HEK293 (cell line): Measurements from ENCODE around the gene ALOXE3.

ENCODE experiments used
- AEBP2 ChIP-seq: fragments of 450-650 bp; formaldehyde crosslinking; IDR thresholded peaks from 2 replicates; pipeline ENCODE4 v1.5.1; 2016; ENCODE audit warnings: missing biosample characterization, missing genetic modification characterization, borderline replicate concordance
- GLIS1 ChIP-seq: fragments of 450-650 bp; formaldehyde crosslinking; IDR thresholded peaks from 2 replicates; pipeline ENCODE4 v1.5.1; 2016; ENCODE audit warnings: missing biosample characterization, missing genetic modification characterization
- KLF16 ChIP-seq: fragments of 450-650 bp; formaldehyde crosslinking; IDR thresholded peaks from 2 replicates; pipeline ENCODE4 v1.5.1; 2017; ENCODE audit warnings: missing biosample characterization, missing genetic modification characterization
- MEIS1 ChIP-seq: sonication (generic); formaldehyde crosslinking; IDR thresholded peaks from 2 replicates; pipeline ENCODE4 v1.8.1; 2022; ENCODE audit warnings: missing genetic modification reagents, mild to moderate bottlenecking, borderline replicate concordance
- OSR2 ChIP-seq: fragments of 450-650 bp; formaldehyde crosslinking; IDR thresholded peaks from 2 replicates; pipeline ENCODE4 v1.5.1; 2016; ENCODE audit warnings: missing biosample characterization, missing genetic modification characterization
- OVOL3 ChIP-seq: fragments of 450-650 bp; formaldehyde crosslinking; IDR thresholded peaks from 2 replicates; pipeline ENCODE4 v1.5.1; 2016; ENCODE audit warnings: missing biosample characterization, missing genetic modification characterization
- PATZ1 ChIP-seq: fragments of 450-650 bp; formaldehyde crosslinking; IDR thresholded peaks from 2 replicates; pipeline ENCODE4 v1.5.1; 2016; ENCODE audit warnings: missing biosample characterization, missing genetic modification characterization
- SP7 ChIP-seq: fragments of 450-650 bp; formaldehyde crosslinking; IDR thresholded peaks from 2 replicates; pipeline ENCODE4 v1.5.1; 2016; ENCODE audit warnings: missing biosample characterization, missing genetic modification characterization
- YY2 ChIP-seq: fragments of 450-650 bp; formaldehyde crosslinking; IDR thresholded peaks from 2 replicates; pipeline ENCODE4 v1.5.1; 2016; ENCODE audit warnings: missing biosample characterization, missing genetic modification characterization
- ZBTB10 ChIP-seq: fragments of 450-650 bp; formaldehyde crosslinking; IDR thresholded peaks from 2 replicates; pipeline ENCODE4 v1.5.1; 2016; ENCODE audit warnings: missing biosample characterization, missing genetic modification characterization
- ZBTB48 ChIP-seq: fragments of 450-650 bp; formaldehyde crosslinking; IDR thresholded peaks from 2 replicates; pipeline ENCODE4 v1.5.1; 2016; ENCODE audit warnings: missing biosample characterization, missing genetic modification characterization
- ZBTB7A ChIP-seq: fragments of 450-650 bp; formaldehyde crosslinking; IDR thresholded peaks from 2 replicates; pipeline ENCODE4 v1.5.1; 2016; ENCODE audit warnings: low read depth, missing biosample characterization, missing genetic modification characterization
- ZBTB8A ChIP-seq: fragments of 450-650 bp; formaldehyde crosslinking; IDR thresholded peaks from 2 replicates; pipeline ENCODE4 v1.5.1; 2016; ENCODE audit warnings: missing biosample characterization, missing genetic modification characterization
- ZFHX2 ChIP-seq: fragments of 450-650 bp; formaldehyde crosslinking; conservative IDR thresholded peaks from 2 replicates; pipeline ENCODE4 v1.5.1; 2016; ENCODE audit warnings: missing biosample characterization, missing genetic modification characterization
- ZNF2 ChIP-seq: fragments of 450-650 bp; formaldehyde crosslinking; IDR thresholded peaks from 2 replicates; pipeline ENCODE4 v1.5.1; 2016; ENCODE audit warnings: missing biosample characterization, missing genetic modification characterization
- ZNF211 ChIP-seq: fragments of 450-650 bp; formaldehyde crosslinking; IDR thresholded peaks from 2 replicates; pipeline ENCODE4 v1.5.1; 2016; ENCODE audit warnings: low read depth, missing biosample characterization, missing genetic modification characterization
- ZNF335 ChIP-seq: fragments of 450-650 bp; formaldehyde crosslinking; conservative IDR thresholded peaks from 2 replicates; pipeline ENCODE4 v1.5.1; 2016; ENCODE audit warnings: missing biosample characterization, missing genetic modification characterization
- ZNF366 ChIP-seq: fragments of 450-650 bp; formaldehyde crosslinking; conservative IDR thresholded peaks from 2 replicates; pipeline ENCODE4 v1.5.1; 2016; ENCODE audit warnings: missing biosample characterization, missing genetic modification characterization
- ZNF416 ChIP-seq: fragments of 450-650 bp; formaldehyde crosslinking; IDR thresholded peaks from 2 replicates; pipeline ENCODE4 v1.5.1; 2016; ENCODE audit warnings: missing biosample characterization, missing genetic modification characterization
- ZNF423 ChIP-seq: fragments of 450-650 bp; formaldehyde crosslinking; IDR thresholded peaks from 2 replicates; pipeline ENCODE4 v1.5.1; 2016; ENCODE audit warnings: missing biosample characterization, missing genetic modification characterization
- ZNF624 ChIP-seq: fragments of 450-650 bp; formaldehyde crosslinking; IDR thresholded peaks from 2 replicates; pipeline ENCODE4 v1.5.1; 2017; ENCODE audit warnings: missing biosample characterization, missing genetic modification characterization
- ZNF639 ChIP-seq: fragments of 450-650 bp; formaldehyde crosslinking; IDR thresholded peaks from 2 replicates; pipeline ENCODE4 v1.5.1; 2016; ENCODE audit warnings: missing biosample characterization, missing genetic modification characterization
- ZNF660 ChIP-seq: fragments of 450-650 bp; IDR thresholded peaks from 2 replicates; pipeline ENCODE4 v1.5.1; 2018; ENCODE audit warnings: missing biosample characterization, mild to moderate bottlenecking, missing genetic modification characterization
- ZNF692 ChIP-seq: fragments of 450-650 bp; formaldehyde crosslinking; IDR thresholded peaks from 2 replicates; pipeline ENCODE4 v1.5.1; 2016; ENCODE audit warnings: missing biosample characterization, missing genetic modification characterization
- ZNF768 ChIP-seq: fragments of 450-650 bp; formaldehyde crosslinking; IDR thresholded peaks from 2 replicates; pipeline ENCODE4 v1.5.1; 2018; ENCODE audit warnings: missing biosample characterization, mild to moderate bottlenecking, missing genetic modification characterization
- ZNF776 ChIP-seq: fragments of 450-650 bp; formaldehyde crosslinking; IDR thresholded peaks from 2 replicates; pipeline ENCODE4 v1.5.0; 2017; ENCODE audit warnings: missing biosample characterization, missing genetic modification characterization, borderline replicate concordance
- ZNF843 ChIP-seq: fragments of 450-650 bp; formaldehyde crosslinking; IDR thresholded peaks from 2 replicates; pipeline ENCODE4 v1.5.1; 2016; ENCODE audit warnings: missing biosample characterization, missing genetic modification characterization
- ZXDB ChIP-seq: fragments of 450-650 bp; formaldehyde crosslinking; IDR thresholded peaks from 2 replicates; pipeline ENCODE4 v1.5.1; 2016; ENCODE audit warnings: missing biosample characterization, missing genetic modification characterization

The ALOXE3 gene

GRCh38 chr17:8079291-8080207 is 38.8 kb downstream of the ALOXE3 start (continued):
- TF ChIP-seq ZNF660 = peak; percentile 76
- peak; percentile 71 for TF ChIP-seq SP7 (tag by site-specific recombination)
- TF ChIP-seq ZBTB8A = peak; percentile 89
- 0 out of 2 replicates have a peak, but pooled peaks have one; percentile 27 for TF ChIP-seq ZNF639
- no peak for TF ChIP-seq ZNF776
- peak; percentile 85 for TF ChIP-seq ZBTB10 (tag by site-specific recombination)
- peak; percentile 81 for TF ChIP-seq PATZ1
- TF ChIP-seq ZNF366 = 0 out of 2 replicates have a peak, but pooled peaks have one; percentile 16
- TF ChIP-seq YY2 (tag by site-specific recombination) = peak; percentile 67
- no peak for TF ChIP-seq ZNF211 (tag by site-specific recombination)
- 0 out of 2 replicates have a peak, but pooled peaks have one; percentile 45 for TF ChIP-seq KLF16
- TF ChIP-seq ZNF843 (tag by site-specific recombination) = peak; percentile 31; the same call in 1 of the 2 replicates
- no peak; the same call in 1 of the 2 replicates for TF ChIP-seq OSR2 (tag by site-specific recombination)
- TF ChIP-seq ZNF624 (tag by site-specific recombination) = 0 out of 2 replicates have a peak, but pooled peaks have one; percentile 23
- peak; percentile 25 for TF ChIP-seq ZBTB48 (tag by site-specific recombination)
- peak; percentile 98 for TF ChIP-seq ZNF416 (tag by site-specific recombination)
- TF ChIP-seq GLIS1 (tag by site-specific recombination) = peak; percentile 45
- TF ChIP-seq MEIS1 (CRISPR knock-in tag) = 0 out of 2 replicates have a peak, but pooled peaks have one; percentile 21
- TF ChIP-seq OVOL3 (tag by site-specific recombination) = peak; percentile 53; the same call in 1 of the 2 replicates
- TF ChIP-seq ZNF2 (tag by site-specific recombination) = peak; percentile 62
- no peak for TF ChIP-seq AEBP2
- no peak for TF ChIP-seq ZNF768
- no peak; the same call in 1 of the 2 replicates for TF ChIP-seq ZFHX2 (tag by site-specific recombination)
- TF ChIP-seq ZNF335 (tag by site-specific recombination) = peak; percentile 90
- peak; percentile 66 for TF ChIP-seq ZBTB7A (tag by site-specific recombination)
- 0 out of 2 replicates have a peak, but pooled peaks have one; percentile 28 for TF ChIP-seq ZNF692 (tag by site-specific recombination)
- TF ChIP-seq ZXDB (tag by site-specific recombination) = peak; percentile 57; the same call in 1 of the 2 replicates
- no peak for TF ChIP-seq ZNF423 (tag by site-specific recombination)
